Erythroblast (primary cell): ENCODE data around the gene AVEN.

Experiments
- GATA1 ChIP-seq: IDR thresholded peaks from 2 replicates; pipeline ENCODE4 v1.6.1; 2011; ENCODE audit warnings: low read depth, mild to moderate bottlenecking, control low read depth, low read length, moderate library complexity
- POLR2A ChIP-seq: IDR thresholded peaks from 2 replicates; pipeline ENCODE4 v1.6.1; 2011; ENCODE audit warnings: mild to moderate bottlenecking, low read length

DNA sequence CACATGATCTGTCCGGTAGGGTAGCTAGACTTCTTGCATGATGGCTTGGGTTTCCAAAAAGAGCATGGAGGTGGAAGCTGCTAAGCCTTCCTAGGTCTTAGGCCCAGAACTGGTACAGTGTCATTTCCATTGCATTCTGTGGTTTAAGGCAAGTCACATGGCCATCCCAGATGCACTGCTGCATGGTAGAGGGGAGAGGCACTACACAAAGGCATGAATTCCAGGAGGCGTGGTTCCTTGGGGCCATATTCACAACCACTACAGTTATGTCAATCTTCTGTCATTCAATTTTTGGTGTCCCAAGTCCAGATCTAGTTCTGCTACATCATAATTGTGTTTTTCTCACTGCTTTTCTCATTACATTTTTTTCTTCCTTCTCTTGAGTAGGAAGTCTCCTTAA, 192.9 kb downstream of the AVEN start:
- TF ChIP-seq POLR2A: no peak
- TF ChIP-seq GATA1: no peak
